Keratinocyte (primary cell): ENCODE results near the gene SYTL2. TPM values are rescaled to one million over a fixed set of nuclear protein-coding genes. Genes with fewer than 3 reads are reported as not detected.

ENCODE experiments used
- DNase-seq: peaks from one replicate; pipeline ENCODE4 v3.0.0-alpha.2; 2011; ENCODE audit warnings: low read depth, missing footprints, low spot score
- FAIRE-seq: peaks from 2 replicates; lab custom pipeline; 2011; peaks lifted over from hg19 to GRCh38; lab: Jason Lieb, UNC
- H2AFZ ChIP-seq: 2 replicates; pipeline ENCODE4 v1.6.0; 2012; ENCODE audit warnings: low read length, control low read depth, inconsistent platforms; ENCODE audit not compliant: control insufficient read depth
- H3K27ac ChIP-seq: 2 replicates; pipeline ENCODE4 v1.5.1; 2011; ENCODE audit warnings: low read length; ENCODE audit not compliant: control insufficient read depth, insufficient read depth
- H3K27me3 ChIP-seq: 3 replicates; pipeline ENCODE4 v1.6.0; 2011; ENCODE audit warnings: low read length; ENCODE audit not compliant: control insufficient read depth, insufficient read depth; ENCODE audit errors: extremely low read depth
- H3K36me3 ChIP-seq, 2 experiments: 2 replicates in 1 of 2; 3 replicates in 1 of 2; pipeline ENCODE4 v1.5.1; 2011; ENCODE audit warnings: low read length in 2 of 2, mild to moderate bottlenecking in 1 of 2; ENCODE audit not compliant: control insufficient read depth in 2 of 2, insufficient read depth in 2 of 2; ENCODE audit errors: extremely low read depth in 1 of 2
- H3K4me1 ChIP-seq: 3 replicates; pipeline ENCODE4 v1.5.1; 2011; ENCODE audit warnings: low read length; ENCODE audit not compliant: control insufficient read depth, insufficient read depth; ENCODE audit errors: extremely low read depth
- H3K4me2 ChIP-seq: 3 replicates; pipeline ENCODE4 v1.6.0; 2011; ENCODE audit warnings: low read depth, low read length; ENCODE audit not compliant: control insufficient read depth, insufficient read depth; ENCODE audit errors: extremely low read depth
- H3K4me3 ChIP-seq, 3 experiments: fragments of 200-600 bp in 1 of 3; sonication (generic) in 1 of 3; 2 replicates in 2 of 3; 3 replicates in 1 of 3; pipeline ENCODE4 v1.5.1; 2011 to 2016; ENCODE audit warnings: low read length in 3 of 3, mild to moderate bottlenecking in 3 of 3, control low read depth in 2 of 3, inconsistent platforms in 1 of 3, low read depth in 1 of 3, mixed read lengths in 1 of 3, mixed run types in 1 of 3, moderate library complexity in 1 of 3; ENCODE audit not compliant: control insufficient read depth in 2 of 3, insufficient read depth in 2 of 3; ENCODE audit errors: extremely low read depth in 1 of 3
- H3K79me2 ChIP-seq: 2 replicates; pipeline ENCODE4 v1.6.0; 2012; ENCODE audit warnings: low read length; ENCODE audit not compliant: control insufficient read depth, insufficient read depth
- H3K9ac ChIP-seq: 3 replicates; pipeline ENCODE4 v1.6.0; 2011; ENCODE audit warnings: low read length; ENCODE audit not compliant: control insufficient read depth, insufficient read depth; ENCODE audit errors: extremely low read depth
- H3K9me1 ChIP-seq: 3 replicates; pipeline ENCODE4 v1.6.0; 2011; ENCODE audit warnings: low read length; ENCODE audit not compliant: control insufficient read depth, insufficient read depth; ENCODE audit errors: extremely low read depth
- H3K9me3 ChIP-seq: 2 replicates; pipeline ENCODE4 v1.5.1; 2012; ENCODE audit warnings: low read depth, low read length; ENCODE audit not compliant: control insufficient read depth
- H4K20me1 ChIP-seq: 3 replicates; pipeline ENCODE4 v1.6.0; 2011; ENCODE audit warnings: low read length; ENCODE audit not compliant: control insufficient read depth, insufficient read depth; ENCODE audit errors: extremely low read depth
- EZH2 ChIP-seq: IDR thresholded peaks from one replicate; pipeline ENCODE4 v1.6.1; 2012; ENCODE audit warnings: inconsistent platforms, mild to moderate bottlenecking, low read length, moderate library complexity
- dilution Hi-C: fragments of 300-500 bp; cut with MboI; formaldehyde crosslinking; loops from one replicate; pipeline ENCODE4 v1.7.0; 2020; ENCODE audit warnings: low sequenced_read_pairs; ENCODE audit not compliant: extremely low pct_ligation_motif_present
- polyA plus RNA-seq, 5 experiments: library from polyadenylated mRNA; depleted of rRNA in 3 of 5; stranded (reverse) in 3 of 5; stranded (forward) in 1 of 5; unstranded in 1 of 5; fragments of >200 nt; gene quantifications; 1 replicate in 1 of 5; 2 replicates in 3 of 5; 3 replicates in 1 of 5; pipeline versions ENCODE4 v1.2.1 to v1.2.3, GENCODE V29; 2011 to 2012; ENCODE audit warnings: missing spikeins in 2 of 5, low read depth in 1 of 5, low replicate concordance in 1 of 5
- TF ChIP-seq, protein P1 (sequence below), 3 experiments: IDR thresholded peaks in 1 of 3; conservative IDR thresholded peaks in 1 of 3; optimal IDR thresholded peaks in 1 of 3; 2 replicates in 2 of 3; 3 replicates in 1 of 3; pipeline versions ENCODE3 to v1.5.1; 2011; ENCODE audit warnings: low read length in 3 of 3, mild to moderate bottlenecking in 3 of 3, moderate library complexity in 2 of 3, control low read depth in 1 of 3, inconsistent platforms in 1 of 3; ENCODE audit not compliant: insufficient read depth in 2 of 3; ENCODE audit errors: extremely low read depth in 1 of 3

The SYTL2 gene
- polyA plus RNA-seq, 1 donor (not counting 4 experiments of a cell fraction or from before 2014, with no cell fraction given): 3.1 TPM

GRCh38 chr11:85751724-85752123 is 59.2 kb downstream of the SYTL2 start:
- Histone ChIP-seq H3K4me3 (no peak overlapping the region), H3K4me2 (no peak overlapping the region), H2AFZ (no peak overlapping the region), H3K27ac (no peak overlapping the region), H3K9me1 (no peaks in the 10 kb centered on the region), H3K27me3 (no peaks in the 10 kb centered on the region), H4K20me1 (no peaks in the 10 kb centered on the region), H3K36me3 (no peaks in the 10 kb centered on the region), H3K9me3 (no peaks in the 10 kb centered on the region), H3K4me1 (no peaks in the 10 kb centered on the region), H3K79me2 (no peaks in the 10 kb centered on the region), H3K9ac (no peak overlapping the region)
- dilution Hi-C loops: no loop called here
- TF ChIP-seq EZH2: no peak
- TF ChIP-seq, protein P1, sequence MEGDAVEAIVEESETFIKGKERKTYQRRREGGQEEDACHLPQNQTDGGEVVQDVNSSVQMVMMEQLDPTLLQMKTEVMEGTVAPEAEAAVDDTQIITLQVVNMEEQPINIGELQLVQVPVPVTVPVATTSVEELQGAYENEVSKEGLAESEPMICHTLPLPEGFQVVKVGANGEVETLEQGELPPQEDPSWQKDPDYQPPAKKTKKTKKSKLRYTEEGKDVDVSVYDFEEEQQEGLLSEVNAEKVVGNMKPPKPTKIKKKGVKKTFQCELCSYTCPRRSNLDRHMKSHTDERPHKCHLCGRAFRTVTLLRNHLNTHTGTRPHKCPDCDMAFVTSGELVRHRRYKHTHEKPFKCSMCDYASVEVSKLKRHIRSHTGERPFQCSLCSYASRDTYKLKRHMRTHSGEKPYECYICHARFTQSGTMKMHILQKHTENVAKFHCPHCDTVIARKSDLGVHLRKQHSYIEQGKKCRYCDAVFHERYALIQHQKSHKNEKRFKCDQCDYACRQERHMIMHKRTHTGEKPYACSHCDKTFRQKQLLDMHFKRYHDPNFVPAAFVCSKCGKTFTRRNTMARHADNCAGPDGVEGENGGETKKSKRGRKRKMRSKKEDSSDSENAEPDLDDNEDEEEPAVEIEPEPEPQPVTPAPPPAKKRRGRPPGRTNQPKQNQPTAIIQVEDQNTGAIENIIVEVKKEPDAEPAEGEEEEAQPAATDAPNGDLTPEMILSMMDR (optimal IDR thresholded peaks at IDR 0.05 in 1 of 3, IDR thresholded peaks at IDR 0.05 in 1 of 3, conservative IDR thresholded peaks at IDR 0.05 in 1 of 3; ENCODE audit: extremely low read depth in 1 of 3, insufficient read depth in 2 of 3, low read length in 3 of 3): no peak
- DNase-seq: no peak
- FAIRE-seq: no peak

GRCh38 chr11:85750646-85751045 is 60.3 kb downstream of the SYTL2 start:
- H4K20me1 ChIP-seq: no peaks in the 10 kb centered on the region
- no peak overlapping the region for H2AFZ ChIP-seq
- H3K27ac ChIP-seq: no peak overlapping the region
- no peaks in the 10 kb centered on the region for H3K27me3 ChIP-seq
- H3K9me3 ChIP-seq: no peaks in the 10 kb centered on the region
- TF ChIP-seq, protein P1 (optimal IDR thresholded peaks at IDR 0.05 in 1 of 3, IDR thresholded peaks at IDR 0.05 in 1 of 3, conservative IDR thresholded peaks at IDR 0.05 in 1 of 3; ENCODE audit: extremely low read depth in 1 of 3, insufficient read depth in 2 of 3, low read length in 3 of 3): no peak
- TF ChIP-seq EZH2: no peak
- no peaks in the 10 kb centered on the region for H3K36me3 ChIP-seq
- H3K4me3 ChIP-seq: no peak overlapping the region
- dilution Hi-C loops: no loop called here
- no peak overlapping the region for H3K9ac ChIP-seq
- DNase-seq: no peak
- no peak for FAIRE-seq
- no peaks in the 10 kb centered on the region for H3K9me1 ChIP-seq
- H3K4me1 ChIP-seq: no peaks in the 10 kb centered on the region
- H3K79me2 ChIP-seq: no peaks in the 10 kb centered on the region
- no peak overlapping the region for H3K4me2 ChIP-seq
